ACC112 (cell line): ENCODE data around the gene ST6GALNAC3.

Source experiments
- H2AFZ ChIP-seq: fragments of 200-600 bp; sonication (generic); one replicate; pipeline ENCODE4 v1.6.0; 2017; ENCODE audit warnings: antibody characterized with exemption, low read length; ENCODE audit not compliant: unreplicated experiment
- H3K27ac ChIP-seq: fragments of 200-600 bp; sonication (generic); 2 replicates; pipeline ENCODE4 v1.5.1; 2014; ENCODE audit warnings: low read depth, mild to moderate bottlenecking, antibody characterized with exemption, low read length, moderate library complexity
- H3K27me3 ChIP-seq: fragments of 200-600 bp; sonication (generic); 2 replicates; pipeline ENCODE4 v1.6.1; 2014; ENCODE audit warnings: mild to moderate bottlenecking, antibody characterized with exemption, low read length, moderate library complexity, mixed read lengths; ENCODE audit not compliant: insufficient read depth
- H3K36me3 ChIP-seq: fragments of 200-600 bp; sonication (generic); 2 replicates; pipeline ENCODE4 v1.6.1; 2016; ENCODE audit warnings: mild to moderate bottlenecking, antibody characterized with exemption, low read length, moderate library complexity, mixed read lengths; ENCODE audit not compliant: insufficient read depth
- H3K4me1 ChIP-seq: fragments of 200-600 bp; sonication (generic); one replicate; pipeline ENCODE4 v1.6.1; 2016; ENCODE audit warnings: low read length, mixed read lengths; ENCODE audit not compliant: insufficient read depth, unreplicated experiment, control insufficient read depth
- H3K4me3 ChIP-seq: fragments of 200-600 bp; sonication (generic); 2 replicates; pipeline ENCODE4 v1.5.1; 2014; ENCODE audit warnings: mild to moderate bottlenecking, low read depth, low read length
- H3K79me2 ChIP-seq: fragments of 200-600 bp; sonication (generic); one replicate; pipeline ENCODE4 v1.6.0; 2016; ENCODE audit warnings: low read length; ENCODE audit not compliant: control insufficient read depth, unreplicated experiment, insufficient read depth

Gene ST6GALNAC3

DNA sequence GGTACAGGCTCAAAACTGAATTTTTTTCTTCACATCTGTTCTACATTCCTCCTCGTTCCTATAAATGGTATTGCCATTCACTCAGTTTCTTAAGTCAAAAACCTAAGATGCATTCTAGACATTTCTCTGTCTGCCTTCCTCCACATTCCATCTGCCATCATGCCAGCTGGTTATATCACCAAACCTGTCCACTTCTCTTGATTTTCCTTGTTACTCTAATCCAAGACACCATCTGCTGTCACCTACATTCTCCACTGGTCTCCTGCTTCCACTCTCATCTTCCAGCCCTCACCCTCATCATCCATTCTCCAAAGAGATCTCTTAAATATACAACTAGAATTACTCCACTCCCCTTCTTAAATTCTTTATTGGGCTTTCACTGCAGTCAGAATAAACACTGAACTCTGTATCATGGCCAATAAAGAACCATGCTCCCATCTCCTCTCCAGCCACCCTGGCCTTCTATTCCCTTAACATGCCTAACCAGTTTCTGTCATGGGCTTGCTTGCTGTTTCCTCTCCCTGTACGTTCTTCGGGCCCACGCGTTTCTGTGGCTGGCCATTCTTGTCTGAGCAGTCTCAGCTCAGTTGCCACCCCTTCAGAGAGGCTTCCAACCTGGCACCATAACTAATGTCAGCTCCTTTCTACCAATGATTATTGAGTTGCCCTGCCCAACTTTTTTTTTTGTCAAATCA, 278.3 kb downstream of the ST6GALNAC3 start:
- no peak overlapping the region for H3K4me3 ChIP-seq
- H3K36me3 ChIP-seq = no peaks in the 10 kb centered on the region

GRCh38 chr1:76354236-76354635, 279.7 kb downstream of the ST6GALNAC3 start:
- H2AFZ ChIP-seq = no peak overlapping the region
- no peak overlapping the region for H3K4me3 ChIP-seq
- H3K36me3 ChIP-seq = no peaks in the 10 kb centered on the region
- no peaks in the 10 kb centered on the region for H3K79me2 ChIP-seq
- no peaks in the 10 kb centered on the region for H3K4me1 ChIP-seq
- H3K27ac ChIP-seq = no peak overlapping the region
- H3K27me3 ChIP-seq = no peaks in the 10 kb centered on the region

More for the DNA sequence above, 278.3 kb downstream of the ST6GALNAC3 start:
- Histone ChIP-seq H3K4me1 (no peaks in the 10 kb centered on the region), H3K79me2 (no peaks in the 10 kb centered on the region), H3K27me3 (no peaks in the 10 kb centered on the region), H3K27ac (no peak overlapping the region), H2AFZ (no peak overlapping the region)

DNA sequence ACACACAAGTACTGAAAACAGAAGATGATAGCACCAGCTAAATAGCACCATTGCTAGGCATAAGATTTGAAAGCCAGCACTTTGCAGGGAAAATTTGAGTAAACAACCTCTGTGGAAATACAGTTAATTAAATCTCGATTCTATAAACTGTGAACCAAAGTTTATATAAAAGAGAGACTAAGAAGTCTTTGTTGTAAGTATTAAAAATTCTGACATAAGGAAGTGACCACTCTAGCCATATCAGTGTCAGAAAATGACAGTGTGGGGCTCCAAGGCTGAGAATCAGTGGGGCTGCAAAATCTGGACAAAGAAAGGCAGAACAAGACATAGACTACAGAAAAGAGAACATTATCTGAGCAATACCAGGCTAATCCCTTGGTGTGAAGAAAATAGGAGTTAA, 292.2 kb downstream of the ST6GALNAC3 start:
- Histone ChIP-seq H3K27me3 (no peaks in the 10 kb centered on the region), H3K27ac (no peak overlapping the region), H3K4me3 (no peak overlapping the region), H2AFZ (no peak overlapping the region), H3K36me3 (no peaks in the 10 kb centered on the region), H3K4me1 (no peaks in the 10 kb centered on the region), H3K79me2 (no peaks in the 10 kb centered on the region)

DNA sequence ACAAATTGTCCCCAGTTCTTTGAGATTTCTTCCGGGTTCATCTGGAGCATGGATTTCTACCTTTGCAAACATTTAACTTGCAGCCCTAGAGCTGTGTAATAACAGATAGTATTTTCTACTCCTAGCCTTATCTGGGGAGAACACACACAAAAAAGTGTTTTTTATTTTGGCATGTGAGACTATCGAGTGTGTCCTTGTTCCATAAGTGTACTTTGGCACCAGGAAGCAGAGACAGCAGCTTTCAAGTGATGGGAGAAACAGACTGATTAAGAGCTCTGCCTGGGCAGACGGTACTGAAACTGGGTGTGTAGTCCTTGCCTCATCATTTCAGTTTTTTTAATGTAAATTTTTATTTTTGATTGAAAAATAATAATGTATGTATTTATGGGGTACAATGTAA, 297.4 kb downstream of the ST6GALNAC3 start:
- no peaks in the 10 kb centered on the region for H3K27me3 ChIP-seq
- H3K79me2 ChIP-seq = no peaks in the 10 kb centered on the region
- no peak overlapping the region for H2AFZ ChIP-seq
- no peak overlapping the region for H3K27ac ChIP-seq
- no peaks in the 10 kb centered on the region for H3K4me1 ChIP-seq
- no peaks in the 10 kb centered on the region for H3K36me3 ChIP-seq
- no peak overlapping the region for H3K4me3 ChIP-seq

DNA sequence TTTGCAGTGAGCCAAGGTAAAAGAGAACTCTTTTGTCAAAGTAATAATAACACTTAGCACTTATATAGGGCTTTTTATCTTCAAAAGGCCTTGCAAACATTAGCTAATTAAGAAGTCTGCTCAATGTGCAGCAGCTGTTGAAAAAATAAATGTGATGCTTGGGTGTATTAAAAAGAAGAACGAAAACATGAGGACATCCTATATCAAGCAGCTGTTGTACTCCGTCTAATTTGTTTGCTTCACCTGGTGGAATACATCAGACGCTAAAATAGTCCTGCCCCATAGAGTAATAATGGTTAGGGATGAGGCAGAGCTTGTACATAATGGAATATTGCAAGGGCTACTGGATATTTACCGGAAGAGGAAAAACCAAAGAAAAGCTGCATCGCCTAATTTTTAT, 299.5 kb downstream of the ST6GALNAC3 start:
- H3K79me2 ChIP-seq = no peaks in the 10 kb centered on the region
- no peak overlapping the region for H3K4me3 ChIP-seq
- H3K4me1 ChIP-seq = no peaks in the 10 kb centered on the region
- no peak overlapping the region for H2AFZ ChIP-seq
- H3K36me3 ChIP-seq = no peaks in the 10 kb centered on the region
- no peaks in the 10 kb centered on the region for H3K27me3 ChIP-seq
- H3K27ac ChIP-seq = no peak overlapping the region

DNA sequence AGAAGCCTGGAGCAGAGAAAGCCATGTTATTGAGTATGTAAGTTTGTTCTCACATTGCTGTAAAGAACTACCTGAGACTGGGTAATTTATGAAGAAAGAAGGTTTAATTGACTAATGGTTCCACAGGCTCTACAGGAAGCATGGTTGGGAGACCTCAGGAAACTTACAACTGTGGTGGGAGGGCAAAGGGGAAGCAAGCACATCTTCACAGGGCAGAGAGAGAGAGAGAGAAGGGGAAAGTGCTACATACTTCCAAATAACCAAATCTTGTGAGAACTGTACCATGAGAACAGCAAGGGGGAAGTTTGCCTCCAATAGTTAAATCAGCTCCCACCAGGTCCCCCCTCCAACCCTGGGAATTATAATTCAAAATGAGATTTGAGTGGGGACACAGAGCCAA, 302.7 kb downstream of the ST6GALNAC3 start:
- Histone ChIP-seq H3K79me2 (no peaks in the 10 kb centered on the region), H3K36me3 (no peaks in the 10 kb centered on the region), H3K27me3 (no peaks in the 10 kb centered on the region), H3K27ac (no peak overlapping the region), H3K4me3 (no peak overlapping the region), H2AFZ (no peak overlapping the region), H3K4me1 (no peaks in the 10 kb centered on the region)

- Histone ChIP-seq H3K4me1 (no peaks in the 10 kb centered on the region), H2AFZ (no peak overlapping the region), H3K27ac (no peak overlapping the region), H3K79me2 (no peaks in the 10 kb centered on the region), H3K36me3 (no peaks in the 10 kb centered on the region), H3K4me3 (no peak overlapping the region), H3K27me3 (no peaks in the 10 kb centered on the region)
Measured at GRCh38 chr1:76379506-76379905, 305.0 kb downstream of the ST6GALNAC3 start.

GRCh38 chr1:76381450-76382097, 307.0 kb downstream of the ST6GALNAC3 start:
- Histone ChIP-seq H3K4me3 (no peak overlapping the region), H3K27ac (no peak overlapping the region), H3K79me2 (no peaks in the 10 kb centered on the region), H3K36me3 (no peaks in the 10 kb centered on the region), H3K27me3 (no peaks in the 10 kb centered on the region), H3K4me1 (no peaks in the 10 kb centered on the region), H2AFZ (no peak overlapping the region)

GRCh38 chr1:76388261-76388660, 313.7 kb downstream of the ST6GALNAC3 start:
- no peak overlapping the region for H3K27ac ChIP-seq
- no peak overlapping the region for H2AFZ ChIP-seq
- no peaks in the 10 kb centered on the region for H3K36me3 ChIP-seq
- no peaks in the 10 kb centered on the region for H3K79me2 ChIP-seq
- no peak overlapping the region for H3K4me3 ChIP-seq
- H3K4me1 ChIP-seq = no peaks in the 10 kb centered on the region
- H3K27me3 ChIP-seq = no peaks in the 10 kb centered on the region

- no peaks in the 10 kb centered on the region for H3K36me3 ChIP-seq
- H3K27me3 ChIP-seq = no peaks in the 10 kb centered on the region
- H3K4me3 ChIP-seq = no peak overlapping the region
- no peak overlapping the region for H3K27ac ChIP-seq
- H3K79me2 ChIP-seq = no peaks in the 10 kb centered on the region
- no peaks in the 10 kb centered on the region for H3K4me1 ChIP-seq
- no peak overlapping the region for H2AFZ ChIP-seq
Measured at GRCh38 chr1:76390456-76390855, 315.9 kb downstream of the ST6GALNAC3 start.

DNA sequence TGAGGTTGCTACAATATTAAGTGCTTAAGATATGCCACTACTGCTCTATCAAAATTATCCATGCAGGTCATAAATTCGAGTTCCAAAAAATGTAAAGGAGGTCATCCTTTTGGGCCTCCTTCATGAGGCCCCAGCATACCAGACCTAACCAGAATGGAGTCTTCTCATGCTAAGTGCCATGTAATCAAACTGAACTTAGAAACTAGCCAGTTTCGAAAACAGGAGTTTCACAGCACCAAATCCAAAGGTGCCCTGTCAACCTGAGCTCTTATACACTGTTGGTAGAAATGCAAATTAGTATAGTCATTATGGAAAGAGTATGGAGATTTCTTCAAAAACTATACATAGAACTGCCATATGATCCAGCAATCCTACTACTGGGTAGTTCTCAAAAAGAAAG, 320.5 kb downstream of the ST6GALNAC3 start:
- no peaks in the 10 kb centered on the region for H3K4me1 ChIP-seq
- H3K4me3 ChIP-seq = no peak overlapping the region
- no peaks in the 10 kb centered on the region for H3K36me3 ChIP-seq
- H3K27me3 ChIP-seq = no peaks in the 10 kb centered on the region
- no peak overlapping the region for H3K27ac ChIP-seq
- H3K79me2 ChIP-seq = no peaks in the 10 kb centered on the region
- H2AFZ ChIP-seq = no peak overlapping the region
